ENCODE results near the gene LPP.

GRCh38 chr3:188778091-188778852 is 624.3 kb downstream of the LPP start:
- TF ChIP-seq CTCF (IDR thresholded peaks at IDR 0.05; ENCODE audit: borderline replicate concordance, extremely low read depth, low read length, poor library complexity, severe bottlenecking) (no peak), EZH2 (IDR thresholded peaks at IDR 0.05; ENCODE audit: borderline replicate concordance, low read depth, low read length, severe bottlenecking) (no peak)

Data from DND-41 (cell line).